GM19468 (cell line): ENCODE measurements around the gene CCR7.
"Not testable (repeated sequence)": the region's sequence is repeated elsewhere in the genome, so short reads cannot be mapped to it uniquely, and the experiment has no call there.

ENCODE experiments used
- ATAC-seq: cut with Tn5 transposase; IDR thresholded peaks from one replicate; pipeline ENCODE4 v1.9.1; 2021; ENCODE audit warnings: mild to moderate bottlenecking, moderate library complexity, moderate number of reproducible peaks; ENCODE audit not compliant: unreplicated experiment; ENCODE audit errors: extremely low read depth

The CCR7 gene

DNA sequence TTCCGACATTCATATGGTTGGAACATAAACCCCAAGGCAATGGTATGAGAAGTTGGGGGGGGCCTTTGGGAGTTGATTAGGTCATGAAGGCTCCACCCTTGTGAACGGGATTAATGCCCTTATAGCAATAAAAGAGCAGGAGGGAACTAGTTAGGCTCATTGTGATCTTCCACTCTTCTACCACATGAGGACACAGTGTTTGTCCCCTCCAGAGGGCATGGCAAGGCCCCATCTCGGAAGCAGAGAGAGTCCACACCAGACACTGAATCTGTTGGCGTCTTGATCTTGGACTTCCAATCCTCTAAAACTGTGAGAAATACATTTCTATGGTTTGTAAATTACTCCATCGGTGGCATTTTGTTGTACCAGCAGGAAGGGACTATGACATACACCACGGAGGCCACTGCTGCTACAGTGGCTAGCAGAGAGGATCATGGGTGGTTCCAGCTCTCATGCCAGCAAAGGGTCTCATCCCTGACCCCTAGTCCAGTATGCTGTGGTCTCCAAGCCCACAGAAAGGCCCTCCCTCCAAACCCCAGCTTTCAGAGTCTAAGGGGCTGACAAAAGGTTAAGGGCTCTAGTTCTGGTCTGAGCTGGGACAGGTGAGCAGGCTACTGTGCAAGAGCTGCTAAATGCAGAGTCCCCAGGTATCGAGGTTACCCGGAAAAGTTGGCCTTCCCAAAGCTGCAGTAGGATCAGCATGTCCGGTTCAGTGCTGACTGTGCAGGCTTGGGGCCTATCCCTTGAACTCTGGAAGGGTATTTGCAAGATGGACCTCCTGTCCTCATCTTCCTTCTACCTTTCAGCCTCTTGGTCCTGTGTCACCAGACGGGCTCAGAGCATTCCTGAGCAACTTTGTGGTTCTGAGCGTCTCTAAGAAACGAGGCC is 12.2 kb downstream of the CCR7 start:
- ATAC-seq, result no peak

DNA sequence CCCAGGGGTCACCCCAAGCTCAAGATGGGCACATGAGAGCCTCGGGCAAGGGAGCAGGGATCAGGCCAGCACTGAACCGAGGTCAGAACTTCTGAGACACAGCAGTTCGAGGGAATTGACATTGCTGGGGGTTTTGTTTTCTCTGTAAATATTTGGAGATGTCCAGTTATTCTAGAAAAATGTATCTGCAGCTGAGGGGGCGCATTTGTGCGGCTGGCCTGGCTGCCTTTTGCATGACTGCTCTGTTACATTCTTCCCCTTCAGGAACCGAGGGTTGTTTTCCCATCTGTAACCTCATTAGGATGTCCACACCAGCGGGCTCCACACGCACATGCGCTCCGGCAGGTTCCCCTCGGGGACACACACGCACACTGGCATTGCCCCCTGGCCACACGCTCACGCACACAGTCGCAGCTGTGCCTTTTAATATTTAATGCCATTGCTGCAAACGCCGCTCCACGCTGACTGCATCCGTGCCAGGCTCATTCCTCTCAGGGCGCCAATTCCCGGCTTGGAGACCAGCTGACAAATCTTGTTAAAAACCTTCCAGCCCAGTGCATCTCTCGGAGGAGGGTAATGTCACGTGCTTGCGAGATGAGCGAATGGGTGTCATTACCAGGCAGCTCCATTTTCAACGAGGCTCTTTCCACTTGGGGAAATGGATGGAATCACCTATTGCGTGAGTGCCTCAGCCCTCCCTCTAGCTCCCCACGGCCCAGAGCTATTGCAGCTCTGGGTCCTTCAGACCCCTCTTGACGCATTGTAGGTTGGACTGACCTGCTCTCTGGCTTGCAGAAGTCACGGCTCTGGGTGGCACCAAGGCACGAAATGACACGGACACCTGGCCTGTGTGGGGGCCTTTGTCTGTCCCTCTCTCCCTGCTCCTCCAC is 13.1 kb downstream of the CCR7 start:
- ATAC-seq, result no peak

DNA sequence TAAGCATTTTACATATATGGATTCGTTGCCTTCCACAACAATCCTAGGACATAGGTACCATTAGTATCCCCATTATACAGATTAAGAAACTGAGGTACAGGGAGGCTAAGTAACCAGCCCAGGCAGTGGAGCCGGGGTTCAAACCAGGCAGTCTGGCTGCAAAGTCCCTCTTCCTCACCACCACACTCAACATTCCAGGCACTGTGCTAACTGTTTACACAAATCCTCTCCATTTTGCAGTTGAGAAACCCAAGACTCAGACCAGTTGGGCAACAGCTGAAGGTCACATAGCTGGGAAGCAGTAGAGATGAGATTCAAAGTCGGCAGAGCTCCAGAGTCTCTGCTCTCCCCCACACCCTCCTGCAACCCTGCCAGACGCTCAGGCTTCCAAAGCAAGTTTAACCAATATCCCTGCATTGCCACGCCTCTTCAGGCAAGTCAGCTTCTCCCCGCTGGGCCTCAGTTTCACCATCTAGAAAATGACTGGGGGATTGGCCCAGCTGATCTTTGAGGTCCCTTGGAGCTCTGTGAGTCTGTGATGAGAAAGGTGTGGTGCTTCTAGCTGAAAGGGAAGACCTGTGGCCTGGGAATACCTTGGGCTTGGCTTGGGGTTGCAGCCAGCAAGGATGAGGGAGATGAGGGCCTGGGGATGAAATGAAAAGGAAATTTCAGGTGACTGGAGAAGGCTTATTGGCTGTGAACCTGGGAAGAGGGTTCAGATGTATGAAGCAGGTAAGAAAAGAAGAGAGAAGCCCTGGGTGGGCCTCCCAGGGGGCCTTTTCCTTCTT is 14.0 kb downstream of the CCR7 start:
- ATAC-seq, result no peak

DNA sequence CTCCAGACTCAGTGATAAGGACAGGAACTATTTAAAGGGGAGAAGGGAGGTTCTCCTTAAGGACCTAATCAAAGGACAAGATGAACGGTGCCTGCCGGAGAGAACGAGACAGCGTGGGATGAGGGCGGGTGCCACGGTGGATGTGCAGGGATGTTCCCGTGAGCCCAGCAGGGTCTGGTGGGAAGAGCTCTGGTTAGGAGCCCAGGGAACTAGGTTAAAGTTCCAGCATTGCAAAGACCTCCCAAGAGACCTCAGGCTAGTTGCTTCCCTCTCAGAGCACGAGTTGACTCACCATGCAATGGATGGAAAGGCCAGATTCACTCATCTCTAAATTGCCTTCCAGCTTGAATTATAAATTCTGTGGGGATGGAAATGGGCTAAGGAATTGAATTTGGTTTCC is 14.7 kb downstream of the CCR7 start:
- no peak for ATAC-seq

DNA sequence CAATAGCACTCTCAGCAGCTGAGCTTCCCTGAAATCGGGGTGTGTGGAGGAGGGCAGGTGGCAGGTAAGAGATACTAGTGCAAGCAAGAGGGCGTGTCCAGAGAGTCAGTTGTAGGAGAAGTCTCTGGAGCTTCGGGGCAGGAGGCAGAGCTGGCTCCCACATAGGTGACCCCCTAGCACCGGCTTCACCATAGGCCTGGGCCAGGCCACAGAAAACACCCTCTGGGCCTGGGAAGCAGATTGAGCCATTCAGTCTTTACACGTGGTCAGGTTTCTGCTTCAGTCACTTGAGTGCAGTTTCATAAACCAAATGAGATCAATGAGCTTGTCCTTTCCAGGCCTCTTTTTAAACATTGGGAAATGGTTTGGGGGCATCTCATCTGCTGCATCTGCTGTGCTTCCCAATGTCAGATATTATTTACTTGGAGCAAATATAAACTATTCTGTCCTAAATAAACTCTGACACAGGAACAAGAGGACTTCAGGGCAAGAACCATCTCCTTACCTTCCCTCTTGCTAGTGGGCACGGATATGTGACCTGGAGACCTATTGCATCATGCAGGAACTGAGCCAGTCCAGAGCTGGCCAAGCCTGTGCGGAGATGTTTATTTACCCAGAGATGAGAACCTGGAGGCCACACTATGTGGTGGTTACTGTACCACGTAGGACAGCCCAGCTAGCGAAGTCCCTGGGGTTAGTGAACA is 16.1 kb downstream of the CCR7 start:
- no peak for ATAC-seq

DNA sequence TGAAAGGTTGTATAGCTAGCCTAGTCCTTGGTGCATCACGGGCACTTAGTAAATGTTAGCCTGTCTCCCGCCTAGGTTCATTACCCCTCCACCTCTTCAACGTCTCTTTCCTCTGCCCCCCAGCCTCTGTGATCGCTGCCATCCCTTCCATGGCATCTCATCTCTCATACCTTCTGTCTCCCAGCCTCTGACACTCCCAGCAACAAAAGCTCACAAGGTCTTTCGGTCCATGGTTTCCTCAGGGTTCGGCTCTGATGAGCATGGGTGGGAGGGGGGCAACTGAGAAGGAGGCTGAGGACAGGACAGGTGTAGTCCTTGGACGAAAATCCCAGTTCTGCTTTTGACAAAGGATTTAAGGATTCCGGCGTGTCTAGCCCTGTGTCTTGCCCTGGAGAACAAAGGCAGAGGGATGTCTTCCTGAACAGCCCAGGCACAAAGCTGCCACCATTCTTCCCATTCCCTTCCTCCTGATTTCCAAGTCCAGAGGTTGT is 16.7 kb downstream of the CCR7 start:
- no peak for ATAC-seq

DNA sequence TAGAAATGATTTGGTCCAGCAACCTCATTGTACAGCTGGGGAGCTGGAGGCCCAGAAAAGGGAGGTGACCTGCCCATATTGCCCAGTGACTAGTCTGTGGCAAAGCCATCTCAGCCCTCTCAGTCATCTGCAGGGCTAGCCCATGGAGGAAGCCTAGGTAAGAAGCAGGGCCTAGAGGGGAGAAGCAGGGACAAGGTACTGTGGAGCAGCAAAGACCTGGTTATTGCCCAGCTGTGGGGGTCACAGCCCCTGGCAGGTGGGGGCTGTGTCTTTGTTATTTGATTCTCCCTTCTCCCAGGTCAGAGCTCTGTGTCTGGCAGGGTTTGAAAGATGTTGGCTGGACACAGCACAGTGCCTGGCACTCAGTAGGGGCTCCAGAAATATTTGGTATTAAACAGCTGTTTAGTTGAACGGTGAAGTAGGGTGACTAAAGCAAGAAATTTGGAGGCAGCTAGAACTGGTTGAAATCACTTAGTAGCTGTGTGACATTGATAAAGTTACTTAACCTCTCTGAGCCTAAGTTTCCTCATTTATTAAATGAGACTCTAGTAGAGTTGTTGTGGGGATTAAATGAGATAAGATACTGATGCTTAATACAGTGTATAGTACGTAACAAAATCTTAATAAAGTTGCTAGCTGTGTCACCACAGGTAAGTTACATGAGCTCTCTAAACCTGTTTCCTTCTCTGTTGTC is 17.3 kb downstream of the CCR7 start:
- no peak for ATAC-seq

DNA sequence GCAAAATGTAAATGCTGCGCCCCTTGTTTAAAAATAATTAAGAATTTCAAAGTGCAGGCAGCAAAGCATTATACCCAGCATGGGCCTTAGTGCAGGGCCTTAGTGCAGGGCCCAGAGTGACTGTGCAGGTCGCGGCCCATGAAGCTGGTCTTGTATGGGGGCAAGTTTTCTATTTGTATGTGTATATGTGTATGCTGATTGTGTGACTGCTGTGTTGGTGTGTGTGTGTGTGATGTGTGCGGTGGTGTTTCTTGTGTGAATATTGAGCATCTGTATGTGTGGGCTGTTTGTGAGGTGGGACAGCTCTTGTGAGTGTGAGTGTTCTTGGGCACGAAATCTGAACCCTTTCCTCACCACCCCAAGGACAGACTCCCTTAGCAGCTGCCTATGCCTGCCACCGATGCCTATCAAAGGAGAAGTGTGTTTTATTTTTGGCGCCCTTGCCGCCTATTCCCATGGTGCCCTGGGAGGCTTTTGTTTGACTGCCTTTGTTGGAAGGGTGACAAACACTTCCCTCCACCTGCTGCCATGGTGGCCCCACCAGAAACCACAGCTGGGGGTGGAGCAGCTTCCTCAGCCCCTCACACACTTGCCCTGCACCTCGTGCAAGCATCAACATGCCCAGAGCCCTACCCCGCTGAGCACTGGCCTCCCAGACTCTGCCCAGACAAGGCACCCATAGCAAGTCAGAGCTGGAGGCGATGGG is 18.0 kb downstream of the CCR7 start:
- ATAC-seq, result no peak

DNA sequence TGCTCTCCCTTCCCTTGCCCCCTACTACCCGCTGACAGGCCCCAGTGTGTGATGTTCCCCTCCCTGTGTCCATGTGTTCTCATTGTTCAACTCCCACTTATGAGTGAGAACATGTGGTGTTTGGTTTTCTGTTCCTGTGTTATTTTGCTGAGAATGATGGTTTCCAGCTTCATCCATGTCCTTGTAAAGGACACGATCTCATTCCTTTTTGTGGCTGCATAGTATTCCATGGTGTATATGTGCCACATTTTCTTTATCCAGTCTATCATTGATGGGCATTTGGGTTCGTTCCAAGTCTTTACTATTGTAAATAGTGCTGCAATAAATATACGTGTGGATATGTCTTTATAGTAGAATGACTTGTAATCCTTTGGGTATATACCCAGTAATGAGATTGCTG is 18.8 kb downstream of the CCR7 start:
- not testable (repeated sequence) for ATAC-seq

DNA sequence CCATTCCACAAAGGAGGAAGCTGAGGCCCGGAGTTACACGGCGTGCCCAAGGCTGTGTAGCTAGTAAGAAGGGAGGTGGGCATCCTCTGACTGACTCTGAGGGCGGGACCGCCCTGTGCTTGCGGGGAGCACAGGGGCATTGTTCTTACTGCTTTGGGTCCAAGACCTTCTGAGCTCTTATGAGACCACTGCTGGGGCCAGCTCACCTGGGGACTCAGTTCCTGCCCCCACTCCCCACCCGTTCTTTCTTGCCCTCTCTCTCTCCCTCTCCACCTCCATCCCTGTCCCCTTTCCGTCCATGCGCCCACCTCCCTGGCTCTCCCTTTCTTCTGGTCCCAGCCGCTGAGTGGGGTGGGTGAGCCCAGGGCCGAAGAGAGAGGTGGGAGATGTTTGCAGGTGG is 19.6 kb downstream of the CCR7 start:
- ATAC-seq, result no peak

DNA sequence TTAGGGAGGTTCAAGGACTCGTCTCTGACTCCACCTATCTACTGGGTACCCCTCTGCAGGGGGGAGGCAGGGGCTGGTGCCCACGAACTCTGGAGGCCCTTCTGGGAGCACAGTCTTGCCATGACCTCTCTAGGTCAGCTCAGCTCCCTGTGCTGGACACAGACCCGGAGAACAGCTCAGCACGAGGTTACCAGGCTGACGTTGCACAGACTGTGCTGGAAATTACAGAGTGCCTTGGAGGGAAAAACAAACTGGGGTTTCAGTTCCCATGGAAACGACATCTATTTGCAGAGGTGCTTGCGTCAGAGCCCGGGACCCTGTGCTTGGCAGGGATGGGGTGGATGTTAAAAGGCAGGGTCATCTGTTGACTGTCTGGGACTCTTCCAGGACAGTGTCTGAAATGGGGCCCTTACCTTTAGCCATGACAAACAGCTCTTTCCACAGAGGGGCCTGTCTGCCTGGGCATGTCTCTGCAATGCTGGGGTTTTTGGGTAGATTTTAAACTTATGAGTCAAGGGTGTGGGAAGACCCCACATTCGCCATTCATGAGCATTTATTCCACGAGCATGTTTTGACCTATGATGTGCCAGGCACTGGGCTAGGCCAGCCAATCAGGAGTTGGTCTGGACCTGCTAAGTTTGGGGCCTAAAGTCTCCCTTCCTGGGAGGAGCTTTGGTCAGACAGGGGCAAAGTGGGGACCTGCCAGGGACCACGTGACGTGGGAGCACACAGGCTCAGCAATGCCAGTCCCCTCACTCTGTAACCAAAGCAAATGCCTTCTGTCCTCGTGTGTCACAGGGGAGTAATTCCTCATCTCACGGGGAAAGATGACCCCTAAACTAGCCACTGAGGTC is 22.5 kb downstream of the CCR7 start:
- no peak for ATAC-seq

DNA sequence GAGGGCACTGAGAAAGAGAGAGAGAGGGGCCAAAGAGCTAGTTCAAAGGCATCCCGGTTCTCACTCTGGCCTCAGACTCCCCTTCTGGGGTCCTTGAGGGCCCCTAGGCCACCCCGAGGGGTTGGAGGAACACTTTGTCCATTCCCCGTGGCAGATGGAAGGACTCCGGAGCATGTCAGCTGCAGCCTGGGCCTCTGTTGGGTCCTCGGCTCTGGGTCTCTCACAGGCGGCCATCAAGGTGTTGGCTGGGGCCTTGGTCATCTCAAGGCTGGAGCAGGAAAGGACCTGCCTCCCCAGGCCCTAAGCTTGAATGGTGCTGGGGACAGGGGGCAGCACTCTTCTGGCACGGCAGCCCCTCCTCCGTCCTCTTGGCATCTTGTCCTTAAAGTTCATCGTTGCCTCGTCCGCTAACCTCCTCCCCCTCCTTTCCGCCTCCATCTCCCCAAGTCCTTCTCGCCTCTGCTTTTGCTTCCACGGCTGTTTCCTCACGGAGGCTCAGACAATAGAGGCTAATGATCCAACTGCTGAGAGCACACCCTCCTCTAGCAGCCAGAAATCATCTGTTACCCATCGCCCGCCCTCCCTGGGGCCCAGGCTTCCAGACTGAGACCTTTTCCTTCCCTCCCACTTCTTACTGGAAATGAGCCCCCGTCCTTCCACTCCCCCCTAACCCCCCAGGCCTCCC is 23.3 kb downstream of the CCR7 start:
- ATAC-seq, result no peak

DNA sequence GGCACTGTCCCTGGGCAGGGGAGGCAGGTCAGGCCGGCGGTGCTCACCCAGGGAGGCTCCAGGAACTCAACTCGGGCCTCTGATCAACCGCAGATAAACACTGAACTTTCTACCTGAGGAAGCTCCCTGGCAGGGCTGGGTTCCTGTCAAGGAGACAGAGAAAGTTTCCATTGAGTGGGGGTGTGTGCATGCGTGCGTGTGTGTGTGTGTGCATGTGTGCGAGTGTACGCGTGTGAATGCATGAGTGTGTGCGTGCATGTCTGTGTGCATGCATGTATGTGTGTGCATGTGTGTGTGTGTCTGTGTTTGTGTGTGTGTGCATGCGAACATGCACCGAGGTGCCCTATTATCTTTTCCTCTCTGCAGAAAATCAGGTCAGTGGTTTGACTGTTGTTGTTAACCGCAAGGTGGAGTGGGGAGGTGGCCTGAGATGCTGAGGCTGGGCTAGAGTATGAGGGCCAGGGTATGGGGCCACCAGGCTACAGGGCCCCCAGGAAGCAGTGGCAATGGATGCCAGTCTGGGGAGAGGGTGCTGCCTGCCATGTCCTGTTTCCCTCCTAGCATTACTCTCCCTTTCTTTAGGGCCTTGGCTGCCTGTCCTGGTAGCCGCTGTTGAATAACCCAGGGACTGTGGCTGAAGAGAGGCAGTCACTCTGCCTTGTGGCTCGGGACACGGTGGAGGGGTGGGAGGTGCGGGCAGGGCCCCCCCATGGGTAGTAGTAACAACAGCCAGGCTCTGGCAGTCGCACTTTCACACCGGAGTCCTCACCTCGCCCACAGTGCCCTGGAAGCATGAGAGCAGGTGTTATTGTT is 24.0 kb downstream of the CCR7 start:
- no peak for ATAC-seq

DNA sequence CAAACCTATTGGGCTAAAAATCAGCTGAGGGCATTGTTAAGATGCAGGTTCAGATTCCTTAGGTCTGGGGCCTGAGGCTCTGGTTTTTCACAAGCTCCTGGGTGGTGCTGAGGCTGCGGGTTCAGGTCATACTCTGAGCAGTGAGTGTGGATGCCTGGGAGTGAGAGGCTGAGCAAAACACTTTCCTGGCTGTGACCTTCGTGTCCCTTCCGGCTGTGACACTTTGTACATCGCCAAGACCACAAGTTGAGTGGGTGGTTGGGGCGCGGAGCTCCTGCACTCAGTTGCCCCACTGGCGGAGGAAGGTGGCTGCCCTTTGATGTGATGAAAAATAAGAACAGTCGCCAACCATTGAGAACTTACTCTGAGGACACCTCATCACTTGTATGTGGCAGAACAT is 24.8 kb downstream of the CCR7 start:
- ATAC-seq, result no peak

DNA sequence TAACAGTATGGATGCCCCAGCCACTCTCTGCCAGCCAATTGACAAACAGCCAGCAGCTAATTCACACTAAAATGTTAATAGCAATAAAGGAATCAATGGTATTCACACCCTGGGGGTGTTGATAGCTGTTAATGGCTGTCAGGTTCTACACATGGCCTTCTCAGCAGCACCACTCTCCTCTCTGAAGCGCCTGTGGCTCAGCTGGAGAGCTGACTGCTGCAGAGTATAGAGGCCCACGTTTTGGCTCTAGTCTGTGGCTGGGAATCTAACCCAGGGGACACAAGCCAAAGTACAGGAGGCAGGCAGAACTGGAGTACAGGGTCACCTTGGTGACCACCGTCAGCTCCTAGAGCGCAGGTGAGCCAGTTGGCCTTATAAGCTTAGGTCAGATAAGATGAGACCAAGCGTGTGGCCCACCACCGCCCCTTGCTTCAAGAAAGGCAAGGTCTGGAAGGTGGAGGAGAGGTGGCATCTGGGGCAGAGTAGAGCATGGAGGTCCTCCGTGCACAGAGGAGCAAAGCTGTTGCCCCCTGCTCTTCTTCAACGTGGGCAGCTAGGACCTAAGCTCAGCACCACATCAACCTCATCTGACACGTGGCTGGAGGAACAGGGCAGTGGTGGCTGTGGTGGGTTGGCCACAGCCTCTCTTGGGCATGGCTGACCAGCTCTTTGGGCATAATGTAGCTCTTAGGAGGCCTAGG is 25.4 kb downstream of the CCR7 start:
- no peak for ATAC-seq
